Stomach (tissue), 9 donors: ENCODE results near the gene DNAJC16. TPM values are rescaled to one million over a fixed set of nuclear protein-coding genes. Genes with fewer than 3 reads are reported as not detected.

Experiments
- DNase-seq, 2 donors: peaks; one replicate each; pipeline versions ENCODE4 v3.0.0 to v3.0.0-alpha.2; 2013 to 2019
- H3K27ac ChIP-seq, 5 donors: fragments of 200-600 bp in 4 of 5; sonication (generic) in 4 of 5; one replicate each; pipeline ENCODE4 v1.5.1; 2013 to 2019; ENCODE audit warnings: mild to moderate bottlenecking in 1 of 5, moderate library complexity in 1 of 5
- H3K27me3 ChIP-seq, 3 donors: fragments of 200-600 bp; sonication (generic); one replicate each; pipeline ENCODE4 v1.5.1; 2017 to 2019; ENCODE audit warnings: mixed run types in 1 of 3
- H3K36me3 ChIP-seq, 4 donors: fragments of 200-600 bp; sonication (generic); 1 replicate in 3 of 4; 2 replicates in 1 of 4; pipeline ENCODE4 v1.5.1; 2016 to 2019
- H3K4me1 ChIP-seq, 4 donors: fragments of 200-600 bp; sonication (generic); one replicate each; pipeline ENCODE4 v1.5.1; 2016 to 2019
- H3K4me3 ChIP-seq, 4 donors: fragments of 200-600 bp; sonication (generic) in 3 of 4; one replicate each; pipeline ENCODE4 v1.5.1; 2016 to 2019; ENCODE audit warnings: mild to moderate bottlenecking in 1 of 4
- H3K9me3 ChIP-seq, 4 donors: fragments of 200-600 bp; sonication (generic); one replicate each; pipeline ENCODE4 v1.5.1; 2016 to 2019
- EP300 ChIP-seq: sonication (generic); formaldehyde crosslinking; IDR thresholded peaks from one replicate; pipeline ENCODE4 v1.6.1; 2017; ENCODE audit warnings: antibody characterized with exemption
- POLR2A ChIP-seq, 4 donors: fragments of 450-650 bp; IDR thresholded peaks; one replicate each; pipeline ENCODE4 v1.6.1; 2016; ENCODE audit warnings: antibody characterized with exemption in 4 of 4, control low read depth in 2 of 4, mild to moderate bottlenecking in 1 of 4, moderate library complexity in 1 of 4
- POLR2AphosphoS5 ChIP-seq, 3 donors: sonication (generic); formaldehyde crosslinking; IDR thresholded peaks; one replicate each; pipeline ENCODE4 v1.6.1; 2016; ENCODE audit warnings: antibody characterized with exemption in 3 of 3
- WGBS, 5 donors: extraction: QIAGEN DNeasy Blood & Tissue Kit in 3 of 5; methylation state at CpG; one replicate each; pipeline versions ENCODE4 v1.1.5 to v1.1.7; 2013 to 2018; 5-methylcytosine and 5-hydroxymethylcytosine counted together
- intact Hi-C: fragments of 100-400 bp; cut with DNase I; formaldehyde crosslinking; loops from one replicate; pipeline ENCODE4 v1.15.1; 2023; ENCODE audit warnings: low total_unique reads
- polyA plus RNA-seq, 3 donors: library from polyadenylated mRNA; stranded (reverse); fragments of 200-250 nt; gene quantifications; one replicate each; pipeline ENCODE4 v1.2.3, GENCODE V29; 2013
- total RNA-seq, 5 donors: library from RNA; depleted of rRNA; stranded (reverse); fragments of >200 nt; gene quantifications; one replicate each; pipeline versions ENCODE4 v1.1.0 to v1.2.3, GENCODE V29; 2014 to 2016
- TF ChIP-seq, protein P1 (sequence below), 7 experiments: fragments of 450-650 bp in 4 of 7; fragments of 200-600 bp in 3 of 7; sonication (generic) in 3 of 7; IDR thresholded peaks; one replicate each; pipeline ENCODE4 v1.5.1; 2016 to 2019; ENCODE audit warnings: antibody characterized with exemption in 7 of 7, control low read depth in 2 of 7, mild to moderate bottlenecking in 1 of 7
- donor health status: healthy with polysubstance abuse.
- donor health status: Bipolar disorder and iron deficiency.
- donor health status: healthy.

The DNAJC16 gene
- total and polyA plus RNA-seq, 8 donors, result 1.8 to 26.4 (median 8.9) TPM

DNA sequence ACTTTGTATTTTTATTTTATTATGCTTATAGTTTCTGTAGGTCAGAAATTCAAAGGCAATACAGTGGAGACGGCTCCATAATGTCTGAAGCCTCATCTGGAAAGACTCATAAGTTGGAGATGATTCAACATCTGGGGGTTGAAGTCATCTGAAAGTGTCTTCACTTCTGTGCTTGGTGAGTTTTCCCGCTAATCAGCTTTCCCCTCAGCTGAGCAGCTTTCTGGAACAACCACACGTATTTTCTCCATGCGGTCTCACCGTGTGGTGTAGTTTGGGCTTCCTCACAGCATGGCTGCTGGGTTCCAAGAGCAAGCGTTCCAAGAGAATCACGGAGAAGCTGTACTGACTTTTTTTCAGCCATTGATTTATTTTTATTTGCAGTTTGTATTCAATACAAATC is 83.0 kb downstream of the DNAJC16 start:
- Histone ChIP-seq H3K27me3 (no peaks in the 10 kb centered on the region), H3K36me3 (no peaks in the 10 kb centered on the region), H3K4me1 (peaks cover 0 to 3% (median 0%) of the 10 kb centered on the region in 4 donors), H3K4me3 (no peak overlapping the region), H3K27ac (no peak overlapping the region), H3K9me3 (no peaks in the 10 kb centered on the region)
- intact Hi-C loops, result no loop called here
- DNase-seq, result no peak
- WGBS, 5 donors, result 84 to 94% (median 93%) methylated on average over 7 of the region's 7 CpGs
- no peak for TF ChIP-seq POLR2A (IDR thresholded peaks at IDR 0.05)
- no peak for TF ChIP-seq POLR2AphosphoS5 (IDR thresholded peaks at IDR 0.05)
- TF ChIP-seq EP300, result no peak
- TF ChIP-seq, protein P1, sequence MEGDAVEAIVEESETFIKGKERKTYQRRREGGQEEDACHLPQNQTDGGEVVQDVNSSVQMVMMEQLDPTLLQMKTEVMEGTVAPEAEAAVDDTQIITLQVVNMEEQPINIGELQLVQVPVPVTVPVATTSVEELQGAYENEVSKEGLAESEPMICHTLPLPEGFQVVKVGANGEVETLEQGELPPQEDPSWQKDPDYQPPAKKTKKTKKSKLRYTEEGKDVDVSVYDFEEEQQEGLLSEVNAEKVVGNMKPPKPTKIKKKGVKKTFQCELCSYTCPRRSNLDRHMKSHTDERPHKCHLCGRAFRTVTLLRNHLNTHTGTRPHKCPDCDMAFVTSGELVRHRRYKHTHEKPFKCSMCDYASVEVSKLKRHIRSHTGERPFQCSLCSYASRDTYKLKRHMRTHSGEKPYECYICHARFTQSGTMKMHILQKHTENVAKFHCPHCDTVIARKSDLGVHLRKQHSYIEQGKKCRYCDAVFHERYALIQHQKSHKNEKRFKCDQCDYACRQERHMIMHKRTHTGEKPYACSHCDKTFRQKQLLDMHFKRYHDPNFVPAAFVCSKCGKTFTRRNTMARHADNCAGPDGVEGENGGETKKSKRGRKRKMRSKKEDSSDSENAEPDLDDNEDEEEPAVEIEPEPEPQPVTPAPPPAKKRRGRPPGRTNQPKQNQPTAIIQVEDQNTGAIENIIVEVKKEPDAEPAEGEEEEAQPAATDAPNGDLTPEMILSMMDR (IDR thresholded peaks at IDR 0.05), result no peak

DNA sequence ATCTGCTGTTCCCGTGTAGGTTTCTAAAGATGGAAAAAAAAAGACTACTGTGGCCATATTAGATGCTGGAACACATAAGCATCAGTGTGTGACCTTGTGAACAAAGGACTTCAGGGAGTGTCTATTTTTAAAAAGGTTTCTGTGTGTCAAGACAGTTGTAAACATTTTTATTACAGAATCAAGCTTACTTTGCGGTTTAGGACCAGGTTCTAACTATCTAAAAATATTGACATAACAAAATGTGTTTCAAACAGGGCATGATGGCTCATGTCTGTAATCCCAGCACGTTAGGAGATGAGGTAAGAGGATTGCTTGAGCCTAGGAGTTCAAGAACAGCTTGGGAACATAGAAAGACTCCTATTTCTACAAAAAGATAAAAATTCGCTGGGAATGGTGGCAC is 83.5 kb downstream of the DNAJC16 start:
- H3K36me3 ChIP-seq, result no peaks in the 10 kb centered on the region
- no peaks in the 10 kb centered on the region for H3K27me3 ChIP-seq
- intact Hi-C loops, result no loop called here
- 58 to 74% (median 69%) methylated on average over 4 of the region's 4 CpGs for WGBS, 5 donors
- DNase-seq, result no peak
- H3K4me3 ChIP-seq, result no peak overlapping the region
- H3K4me1 ChIP-seq, result peaks cover 0 to 3% (median 0%) of the 10 kb centered on the region in 4 donors
- no peaks in the 10 kb centered on the region for H3K9me3 ChIP-seq
- no peak overlapping the region for H3K27ac ChIP-seq
- TF ChIP-seq POLR2A (IDR thresholded peaks at IDR 0.05) (no peak), POLR2AphosphoS5 (IDR thresholded peaks at IDR 0.05) (no peak), EP300 (no peak)
- TF ChIP-seq, protein P1 (IDR thresholded peaks at IDR 0.05), result no peak

DNA sequence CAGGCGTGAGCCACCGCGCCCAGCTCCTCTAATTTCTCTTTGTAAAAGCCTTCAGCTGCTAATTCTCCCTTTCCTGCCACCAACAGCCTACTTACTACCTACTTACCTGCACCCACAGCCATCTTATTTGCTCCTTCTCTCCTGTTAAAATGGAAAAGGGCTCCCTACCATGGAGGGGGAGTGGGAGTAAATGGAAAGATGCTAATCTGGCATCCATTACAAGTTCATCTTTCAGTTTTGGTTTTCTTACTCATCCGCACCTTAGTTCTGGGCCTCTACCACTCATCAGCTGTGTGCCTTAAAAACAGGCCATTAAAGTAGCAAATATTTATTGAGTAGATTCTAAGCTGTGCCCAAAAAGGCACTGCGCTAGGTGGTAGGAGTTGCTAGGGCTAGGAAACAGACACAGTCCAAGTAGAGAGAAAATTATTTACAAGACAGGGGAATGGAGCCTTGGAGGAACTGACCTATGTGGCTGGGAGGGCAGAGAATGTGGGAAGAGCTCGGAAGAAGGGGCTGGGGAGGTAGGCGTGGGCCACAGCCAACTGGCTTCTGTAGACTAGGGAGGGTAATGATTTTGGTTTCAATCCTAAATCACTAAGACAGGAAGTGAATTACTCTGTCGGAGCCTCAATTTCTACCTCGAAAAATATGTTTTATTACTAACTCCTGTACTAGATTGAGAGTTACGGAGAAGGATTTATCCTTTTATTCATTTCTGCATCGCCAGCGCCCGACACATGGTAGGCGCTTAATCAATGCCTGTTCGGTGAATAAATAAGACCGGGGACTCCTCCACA is 89.9 kb downstream of the DNAJC16 start:
- Histone ChIP-seq H3K27me3 (no peaks in the 10 kb centered on the region), H3K9me3 (no peaks in the 10 kb centered on the region), H3K4me3 (peak overlapping the region; percentile 85 to 95 (median 90)), H3K4me1 (peaks cover 39 to 53% (median 44%) of the 10 kb centered on the region in 4 donors), H3K36me3 (no peaks in the 10 kb centered on the region), H3K27ac (peak overlapping the region; percentile 89 to 100 (median 98))
- 24 to 26% (median 25%) methylated on average over 16 of the region's 16 CpGs for WGBS, 5 donors
- DNase-seq, result peak in 1 of 2 donors; percentile 65
- intact Hi-C loops, result no loop called here
- TF ChIP-seq EP300 (no peak), POLR2A (IDR thresholded peaks at IDR 0.05) (peak in 1 of 4 donors; percentile 48), POLR2AphosphoS5 (IDR thresholded peaks at IDR 0.05) (no peak)
- TF ChIP-seq, protein P1 (IDR thresholded peaks at IDR 0.05), result no peak

DNA sequence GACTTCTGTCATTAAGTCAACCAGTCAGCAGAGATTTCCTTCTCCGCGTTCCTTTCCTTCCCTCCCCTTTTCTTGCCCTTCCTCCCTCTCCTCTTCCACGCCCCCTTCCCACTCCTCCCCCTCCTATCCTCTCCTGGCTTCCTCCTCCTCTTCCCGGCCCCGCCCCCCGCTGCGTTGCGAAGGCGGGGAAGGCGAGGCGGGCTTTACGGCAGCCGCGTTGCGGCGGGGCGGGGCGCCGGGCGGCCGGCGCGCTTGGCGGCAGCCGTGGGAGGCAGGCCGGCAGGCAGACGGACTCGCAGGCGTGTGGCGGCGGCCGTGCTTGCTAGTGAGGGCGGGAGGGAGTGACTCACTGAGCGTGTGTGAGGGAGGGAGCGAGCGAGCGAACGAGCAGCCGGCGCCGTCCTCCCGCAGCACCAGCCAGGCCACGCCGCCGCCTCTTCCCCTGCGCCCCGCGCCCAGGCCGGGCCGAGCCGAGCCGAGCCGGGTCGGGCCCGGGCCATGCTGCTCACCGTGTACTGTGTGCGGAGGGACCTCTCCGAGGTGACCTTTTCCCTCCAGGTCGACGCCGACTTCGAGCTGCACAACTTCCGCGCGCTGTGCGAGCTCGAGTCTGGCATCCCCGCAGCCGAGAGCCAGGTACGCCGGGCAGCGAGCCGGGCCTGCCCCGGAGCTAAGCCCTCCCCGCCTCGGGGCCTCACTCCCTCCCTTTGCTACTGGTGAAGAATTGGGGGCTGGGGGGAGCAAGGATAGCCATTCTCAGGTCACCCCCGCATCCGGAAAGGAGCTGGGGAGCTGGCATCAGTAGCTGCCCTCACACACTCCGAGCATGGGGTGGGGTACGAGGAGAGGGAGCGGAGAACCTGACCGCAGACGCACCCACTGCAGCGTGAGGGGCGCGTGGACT is 90.8 kb downstream of the DNAJC16 start, which contains the start of gene DDI2:
Gene DDI2, plus strand, starts transcription at position 286 of the 904 bp plus-strand sequence. Its CDS starts 213 bp downstream, at position 499.
- Histone ChIP-seq H3K27ac (peak within 1 kb of the TSS; percentile 97 to 100 (median 98)), H3K27me3 (no peaks in the 10 kb centered on the region), H3K4me1 (peaks cover 41 to 62% (median 51%) of the 10 kb centered on the region in 4 donors), H3K36me3 (no peaks in the 10 kb centered on the region), H3K4me3 (peak within 1 kb of the TSS; percentile 85 to 95 (median 90)), H3K9me3 (no peaks in the 10 kb centered on the region)
- DNase-seq, result peak; percentile 97 to 99
- intact Hi-C loops, result no loop called here
- TF ChIP-seq POLR2A (IDR thresholded peaks at IDR 0.05), result peak in 1 of 4 donors; percentile 37
- TF ChIP-seq POLR2AphosphoS5 (IDR thresholded peaks at IDR 0.05), result peak; percentile 56 to 97 (median 91)
- TF ChIP-seq, protein P1 (IDR thresholded peaks at IDR 0.05), result no peak
- 0% methylated on average over 55 to 86 of the region's 86 CpGs for whole genome bisulfite sequencing, 5 donors
